OCI-LY7 (cell line): Measurements from ENCODE around the gene ANKRD53. TPM values are rescaled to one million over a fixed set of nuclear protein-coding genes. Genes with fewer than 3 reads are reported as not detected.

Source experiments
- BruUV-seq: library from RNA; stranded (reverse); fragments of 400-500 nt; replicated peaks from 2 replicates; lab custom pipeline; 2021; lab: Mats Ljungman, UMichigan
- CTCF ChIA-PET: fragments of 300-600 bp; sonication (Branson Sonifier 250); formaldehyde crosslinking; loops from one replicate; lab custom pipeline; 2022; ENCODE audit warnings: antibody characterized with exemption; ENCODE audit not compliant: unreplicated experiment; lab: Charles Lee
- POLR2A ChIA-PET: fragments of 300-600 bp; sonication (Branson Sonifier 250); formaldehyde crosslinking; loops from one replicate; lab custom pipeline; 2022; ENCODE audit warnings: antibody characterized with exemption; lab: Charles Lee
- DNase-seq: peaks from one replicate; pipeline ENCODE4 v3.0.0-alpha.2; 2015; ENCODE audit warnings: low spot score
- H2AFZ ChIP-seq: fragments of 200-600 bp; sonication (generic), shearing (Covaris generic); 2 replicates; pipeline ENCODE4 v1.6.1; 2014; ENCODE audit warnings: mild to moderate bottlenecking, antibody characterized with exemption, low read length, moderate library complexity
- H3K27ac ChIP-seq: fragments of 200-600 bp; sonication (generic); 2 replicates; pipeline ENCODE4 v1.5.1; 2014; ENCODE audit warnings: mixed run types, low read depth, mild to moderate bottlenecking, moderate library complexity, low read length, inconsistent platforms; ENCODE audit not compliant: poor library complexity, severe bottlenecking
- H3K36me3 ChIP-seq: fragments of 200-600 bp; sonication (generic); 2 replicates; pipeline ENCODE4 v1.6.1; 2014; ENCODE audit warnings: mild to moderate bottlenecking, antibody characterized with exemption, low read length, moderate library complexity, mixed read lengths; ENCODE audit not compliant: insufficient read depth
- H3K4me1 ChIP-seq: fragments of 200-600 bp; sonication (generic); 2 replicates; pipeline ENCODE4 v1.5.1; 2014; ENCODE audit warnings: mild to moderate bottlenecking, low read length; ENCODE audit not compliant: insufficient read depth, poor library complexity, severe bottlenecking
- H3K4me2 ChIP-seq: fragments of 200-600 bp; sonication (generic); 2 replicates; pipeline ENCODE4 v1.6.1; 2014; ENCODE audit warnings: mild to moderate bottlenecking, low read length
- H3K4me3 ChIP-seq: fragments of 200-600 bp; sonication (generic); 2 replicates; pipeline ENCODE4 v1.5.1; 2014; ENCODE audit warnings: mild to moderate bottlenecking, low read depth, low read length; ENCODE audit not compliant: poor library complexity, severe bottlenecking
- H3K79me2 ChIP-seq: fragments of 200-600 bp; sonication (generic); 2 replicates; pipeline ENCODE4 v1.6.1; 2016; ENCODE audit warnings: low read depth, mild to moderate bottlenecking, low read length, moderate library complexity, mixed read lengths; ENCODE audit not compliant: insufficient read depth
- H3K9me2 ChIP-seq: fragments of 200-600 bp; sonication (generic); 2 replicates; pipeline ENCODE4 v1.6.1; 2016; ENCODE audit warnings: mild to moderate bottlenecking, low read length, mixed read lengths; ENCODE audit not compliant: insufficient read depth
- H3K9me3 ChIP-seq: fragments of 200-600 bp; sonication (generic); 2 replicates; pipeline ENCODE4 v1.6.1; 2014; ENCODE audit warnings: mild to moderate bottlenecking, mixed run types, low read length, mixed read lengths
- H4K20me1 ChIP-seq: fragments of 200-600 bp; sonication (generic); 2 replicates; pipeline ENCODE4 v1.6.1; 2014; ENCODE audit warnings: mild to moderate bottlenecking, antibody characterized with exemption, low read length, moderate library complexity, mixed read lengths; ENCODE audit not compliant: insufficient read depth
- CTCF ChIP-seq: fragments of 200-600 bp; sonication (generic); conservative IDR thresholded peaks from 2 replicates; pipeline ENCODE4 v1.5.1; 2014; ENCODE audit warnings: mild to moderate bottlenecking, antibody characterized with exemption, low read length, moderate library complexity, mixed read lengths
- EZH2phosphoT487 ChIP-seq: fragments of 200-600 bp; sonication (generic); IDR thresholded peaks from 2 replicates; pipeline ENCODE4 v1.6.1; 2018; ENCODE audit warnings: low read depth, borderline replicate concordance, mild to moderate bottlenecking, mixed run types, antibody characterized with exemption, low read length, moderate library complexity, mixed read lengths
- intact Hi-C: fragments of 100-400 bp; cut with micrococcal nuclease; formaldehyde crosslinking; loops from one replicate; pipeline ENCODE4 v1.10.0; 2022; ENCODE audit not compliant: unreplicated experiment
- total RNA-seq, 2 experiments: library from RNA; depleted of rRNA in 1 of 2; stranded (reverse); fragments of >200 nt in 1 of 2; shearing (Covaris generic) in 1 of 2; gene quantifications; 2 replicates each; pipeline ENCODE4 v1.2.3, GENCODE V29; 2014 to 2022

ANKRD53 gene
- total RNA-seq, 2 experiments from 2014 or later: not detected

- Histone ChIP-seq H3K4me3 (peak overlapping the region; percentile 100), H4K20me1 (peaks cover 13% of the 10 kb centered on the region), H3K9me2 (no peaks in the 10 kb centered on the region), H3K4me2 (peak overlapping the region; percentile 100), H3K27ac (no peak overlapping the region), H2AFZ (no peak overlapping the region), H3K4me1 (peaks cover 19% of the 10 kb centered on the region), H3K79me2 (peaks cover 20% of the 10 kb centered on the region), H3K9me3 (no peaks in the 10 kb centered on the region), H3K36me3 (peaks cover 45% of the 10 kb centered on the region; the same call in 1 of the 2 replicates)
- CTCF ChIA-PET: no interaction called here
- TF ChIP-seq CTCF (no peak), EZH2phosphoT487 (no peak)
- intact Hi-C loops: no loop called here
- BruUV-seq: TSS peak; percentile 58
- POLR2A ChIA-PET: no interaction called here
- DNase-seq: no peak
Measured at GRCh38 chr2:70992945-70993853, 14.8 kb downstream of the ANKRD53 start.

- Histone ChIP-seq H3K4me2 (peak overlapping the region; percentile 100), H3K9me2 (no peaks in the 10 kb centered on the region)
- peak; percentile 33 for DNase-seq
Measured at GRCh38 chr2:70994009-70994698, 15.7 kb downstream of the ANKRD53 start.

More at GRCh38 chr2:70994009-70994698, 15.7 kb downstream of the ANKRD53 start:
- ChIA-PET CTCF (no interaction called here), POLR2A (no interaction called here)
- H3K27ac ChIP-seq: peak overlapping the region; percentile 37
- no TSS peak for BruUV-seq
- intact Hi-C loops: loop anchor here (2.0 kb wide), 1 partner anchor 75 kb away; the partner anchor contains the start of gene NAGK
- peaks cover 20% of the 10 kb centered on the region for H3K79me2 ChIP-seq
- peak overlapping the region; percentile 63; the same call in 1 of the 2 replicates for H2AFZ ChIP-seq
- H3K4me3 ChIP-seq: peak overlapping the region; percentile 100
- peaks cover 13% of the 10 kb centered on the region for H4K20me1 ChIP-seq
- TF ChIP-seq EZH2phosphoT487 (no peak), CTCF (no peak)
- no peaks in the 10 kb centered on the region for H3K9me3 ChIP-seq
- H3K36me3 ChIP-seq: peaks cover 36% of the 10 kb centered on the region; the same call in 1 of the 2 replicates
- peaks cover 19% of the 10 kb centered on the region for H3K4me1 ChIP-seq
